ENCODE results near the gene CALML4.
"Not testable (repeated sequence)": the region's sequence is repeated elsewhere in the genome, so short reads cannot be mapped to it uniquely, and the experiment has no call there.

CALML4 gene

GRCh38 chr15:68214838-68215254 is 9.7 kb upstream of the CALML4 start:
- DNase-seq (ENCODE audit: low spot score), result no peak
- no peak for TF ChIP-seq CTCF (IDR thresholded peaks at IDR 0.05; ENCODE audit: extremely low read depth, missing control alignments)

DNA sequence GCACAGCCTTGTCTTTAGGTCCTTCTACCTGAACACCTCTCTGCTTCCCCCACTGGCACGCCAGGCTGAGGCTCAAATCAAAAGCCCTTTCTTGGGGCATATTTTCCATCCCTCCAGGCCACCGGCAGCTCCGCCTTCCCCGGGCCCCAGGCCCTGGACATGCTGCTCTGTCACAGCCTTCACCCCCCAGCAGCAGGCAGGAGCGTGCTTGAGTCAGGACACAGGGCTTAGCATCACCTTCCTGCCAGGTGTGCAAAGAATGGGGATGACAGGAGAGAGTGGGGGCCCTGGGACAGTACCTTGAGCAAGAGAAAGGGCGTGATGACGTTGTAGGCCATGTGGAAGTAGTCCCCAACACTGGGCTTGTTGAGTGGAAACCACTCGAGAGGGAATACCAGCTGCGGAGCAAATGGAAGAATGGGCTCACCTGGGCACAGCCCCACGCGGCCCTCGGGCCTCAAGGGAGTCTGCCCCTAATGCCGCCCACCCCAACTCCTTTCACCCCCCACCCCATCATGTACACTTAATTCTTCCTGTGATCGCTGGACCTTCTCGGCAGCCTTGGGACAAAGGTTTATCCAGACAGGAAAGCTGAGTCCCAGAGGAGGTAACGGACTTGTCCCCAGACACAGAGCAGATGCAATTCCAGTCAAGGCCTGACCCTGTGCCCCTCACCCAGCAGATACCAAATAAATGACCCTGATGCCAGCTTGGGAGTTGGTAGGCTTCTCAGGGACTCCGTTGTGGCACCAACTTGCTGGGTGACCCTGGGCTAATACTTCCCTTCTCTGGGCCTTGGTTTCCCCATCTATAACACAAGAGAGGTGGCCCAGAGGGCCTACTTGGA is 9.1 kb upstream of the CALML4 start:
- no peak for DNase-seq (ENCODE audit: low spot score)
- no peak for TF ChIP-seq CTCF (IDR thresholded peaks at IDR 0.05; ENCODE audit: extremely low read depth, missing control alignments)

DNA sequence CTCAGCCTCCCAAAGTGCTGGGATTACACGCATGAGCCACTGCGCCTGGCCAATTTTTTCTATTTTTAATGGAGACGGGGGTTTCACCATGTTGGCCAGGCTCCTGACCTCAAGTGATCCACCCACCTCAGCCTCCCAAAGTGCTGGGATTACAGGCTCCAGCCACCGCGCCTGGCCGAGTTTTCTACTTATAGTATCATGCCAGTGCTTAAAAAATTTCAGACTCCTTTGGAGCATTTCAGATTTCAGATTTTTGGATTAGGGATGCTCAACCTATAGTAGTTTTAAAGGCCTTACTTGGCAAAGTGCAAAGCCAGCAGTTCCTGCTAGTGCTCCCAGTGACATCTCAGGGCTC is 8.3 kb upstream of the CALML4 start:
- DNase-seq (ENCODE audit: low spot score), result not testable (repeated sequence)

DNA sequence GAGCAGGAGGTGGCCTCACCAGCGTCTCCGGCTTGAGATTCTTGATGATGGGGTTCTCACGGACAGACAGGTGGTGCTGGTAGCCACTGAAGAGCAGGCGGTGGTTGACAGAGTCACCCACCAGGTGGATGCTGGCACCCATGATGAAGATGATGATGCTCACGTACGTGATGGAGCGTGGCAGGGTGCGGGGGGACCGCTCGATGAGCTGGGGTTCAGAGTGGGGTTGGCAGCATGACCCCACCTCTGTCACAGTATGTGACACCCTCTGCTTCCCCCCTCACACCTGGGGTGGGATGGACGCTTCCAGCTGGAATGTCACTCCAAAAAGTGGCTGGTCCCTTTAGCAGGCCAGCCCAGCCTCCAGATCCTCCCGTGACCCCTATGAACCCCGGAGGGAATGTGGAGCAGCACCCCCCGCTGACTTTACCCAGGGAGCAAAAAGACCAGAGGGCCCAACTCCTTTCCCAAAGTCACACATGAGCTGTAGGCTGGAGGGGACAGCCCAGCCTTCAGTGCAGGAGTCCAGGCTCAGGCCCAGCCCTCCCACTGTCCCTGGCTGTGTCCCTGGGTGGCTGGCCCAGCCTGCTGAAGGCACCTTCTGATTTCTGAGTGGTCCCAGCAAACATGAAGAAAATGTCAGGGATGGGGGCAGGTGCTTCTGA is 6.7 kb upstream of the CALML4 start:
- no peak for DNase-seq (ENCODE audit: low spot score)
- no peak for TF ChIP-seq CTCF (IDR thresholded peaks at IDR 0.05; ENCODE audit: extremely low read depth, missing control alignments)

DNA sequence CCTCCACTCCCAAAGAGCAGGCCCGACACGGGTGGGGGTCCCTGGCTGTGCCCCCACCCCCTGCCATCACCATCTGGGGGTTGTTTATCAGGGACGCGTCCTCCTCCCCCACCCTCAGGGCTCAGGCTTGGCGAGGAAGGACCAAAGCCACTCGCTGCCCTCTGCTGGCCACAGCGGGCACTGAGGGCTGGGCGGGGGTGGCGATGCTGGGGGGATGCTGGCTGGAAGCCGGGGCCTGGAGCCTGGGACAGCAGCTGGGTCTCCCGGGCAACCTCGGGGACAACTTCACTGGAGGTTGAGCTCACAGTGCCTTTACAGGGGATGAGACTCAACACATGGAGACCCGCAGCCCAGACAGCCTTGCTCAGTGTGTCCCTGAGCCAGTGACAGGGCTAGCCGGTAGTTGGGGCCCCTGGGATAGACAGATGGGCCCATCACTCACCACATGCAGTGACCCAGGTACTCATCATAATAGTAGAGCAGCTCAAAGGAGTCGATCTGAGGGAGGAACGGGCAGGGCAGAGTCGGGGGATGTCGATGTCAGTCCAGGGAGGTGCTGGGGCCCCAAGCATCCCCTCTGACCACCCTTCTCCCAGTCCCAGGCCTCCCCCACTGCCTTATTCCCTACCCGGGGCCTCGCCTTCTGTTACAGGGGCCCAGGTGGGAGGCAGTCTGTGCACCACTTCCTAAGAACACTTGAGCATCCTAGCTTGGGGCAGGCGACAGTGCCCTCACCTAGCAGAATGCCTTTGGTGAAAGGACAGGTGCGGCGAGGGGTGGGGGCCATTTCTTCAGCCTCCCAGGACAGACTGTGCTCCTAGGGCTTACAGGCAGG is 5.9 kb upstream of the CALML4 start:
- peak; percentile 72 for DNase-seq (ENCODE audit: low spot score)
- peak; percentile 81 for TF ChIP-seq CTCF (IDR thresholded peaks at IDR 0.05; ENCODE audit: extremely low read depth, missing control alignments)

GRCh38 chr15:68210409-68210756 is 5.3 kb upstream of the CALML4 start:
- TF ChIP-seq CTCF (IDR thresholded peaks at IDR 0.05; ENCODE audit: extremely low read depth, missing control alignments), result no peak
- DNase-seq (ENCODE audit: low spot score), result no peak

- peak; percentile 64 for DNase-seq (ENCODE audit: low spot score)
- TF ChIP-seq CTCF (IDR thresholded peaks at IDR 0.05; ENCODE audit: extremely low read depth, missing control alignments), result no peak
Measured at GRCh38 chr15:68209735-68210408, 4.7 kb upstream of the CALML4 start.

Measured in GM20000 (cell line).